CD14-positive monocyte (primary cell): ENCODE results near the gene RALGAPB. TPM values are rescaled to one million over a fixed set of nuclear protein-coding genes. Genes with fewer than 3 reads are reported as not detected.

Experiments used
- DNase-seq, 3 donors: peaks; one replicate each; pipeline ENCODE4 v3.0.0-alpha.2; 2011 to 2022
- H2AFZ ChIP-seq: 2 replicates; pipeline ENCODE4 v1.6.0; 2012; ENCODE audit warnings: mild to moderate bottlenecking, low read depth, low read length, inconsistent platforms; ENCODE audit not compliant: insufficient read depth, poor library complexity, severe bottlenecking
- H3K27ac ChIP-seq, 2 donors: 1 replicate in 1 of 2; 2 replicates in 1 of 2; pipeline ENCODE4 v1.5.1; 2012 to 2013; ENCODE audit warnings: low read length in 2 of 2, control low read depth in 1 of 2, inconsistent platforms in 1 of 2, low read depth in 1 of 2, mild to moderate bottlenecking in 1 of 2
- H3K27me3 ChIP-seq, 2 donors: one replicate each; pipeline versions ENCODE4 v1.6.0 to v1.6.1; 2011 to 2013; ENCODE audit warnings: low read length in 2 of 2; ENCODE audit not compliant: control insufficient read depth in 2 of 2, insufficient read depth in 2 of 2
- H3K36me3 ChIP-seq, 2 donors: replicated peaks in 1 of 2; 1 replicate in 1 of 2; 2 replicates in 1 of 2; pipeline versions ENCODE4 v1.5.1 to v1.6.1; 2012 to 2013; ENCODE audit warnings: low read length in 2 of 2, control low read depth in 1 of 2, inconsistent platforms in 1 of 2, mild to moderate bottlenecking in 1 of 2; ENCODE audit not compliant: insufficient read depth in 2 of 2, control insufficient read depth in 1 of 2
- H3K4me1 ChIP-seq, 2 donors: 1 replicate in 1 of 2; 2 replicates in 1 of 2; pipeline versions ENCODE4 v1.5.1 to v1.6.1; 2012 to 2013; ENCODE audit warnings: low read length in 2 of 2, control low read depth in 1 of 2, inconsistent platforms in 1 of 2, mild to moderate bottlenecking in 1 of 2, moderate library complexity in 1 of 2; ENCODE audit not compliant: insufficient read depth in 2 of 2, control insufficient read depth in 1 of 2
- H3K4me2 ChIP-seq: replicated peaks from 2 replicates; pipeline ENCODE3; 2012; ENCODE audit warnings: low read length, moderate library complexity, mild to moderate bottlenecking; ENCODE audit not compliant: poor library complexity, severe bottlenecking; ENCODE audit errors: extremely low read depth
- H3K4me3 ChIP-seq, 3 experiments: fragments of 200-600 bp in 1 of 3; sonication (generic) in 1 of 3; replicated peaks in 1 of 3; 1 replicate in 2 of 3; 2 replicates in 1 of 3; pipeline ENCODE4 v1.5.1; 2011 to 2013; ENCODE audit warnings: low read length in 3 of 3, mild to moderate bottlenecking in 3 of 3, control low read depth in 2 of 3, low read depth in 2 of 3, inconsistent platforms in 1 of 3, moderate library complexity in 1 of 3
- H3K79me2 ChIP-seq: 2 replicates; pipeline ENCODE4 v1.6.0; 2012; ENCODE audit warnings: mild to moderate bottlenecking, control low read depth, inconsistent platforms, low read length, moderate library complexity; ENCODE audit not compliant: insufficient read depth
- H3K9ac ChIP-seq: 2 replicates; pipeline ENCODE4 v1.6.0; 2017; ENCODE audit warnings: low read length, mild to moderate bottlenecking; ENCODE audit not compliant: insufficient read depth, poor library complexity, severe bottlenecking
- H3K9me3 ChIP-seq, 2 donors: replicated peaks in 1 of 2; 1 replicate in 1 of 2; 2 replicates in 1 of 2; pipeline versions ENCODE4 v1.5.1 to v1.6.1; 2012 to 2013; ENCODE audit warnings: low read length in 2 of 2, control low read depth in 1 of 2; ENCODE audit not compliant: control insufficient read depth in 1 of 2, insufficient read depth in 1 of 2
- H4K20me1 ChIP-seq: 2 replicates; pipeline ENCODE4 v1.6.0; 2012; ENCODE audit warnings: mild to moderate bottlenecking, low read length, control low read depth, moderate library complexity; ENCODE audit not compliant: insufficient read depth
- H3K27ac Mint-ChIP-seq, 7 donors: one replicate each; pipeline ENCODE4 v1.8.0; 2020; ENCODE audit warnings: mild to moderate bottlenecking in 7 of 7, mixed read lengths in 7 of 7, moderate library complexity in 6 of 7, inconsistent platforms in 2 of 7
- H3K27me3 Mint-ChIP-seq, 3 donors: one replicate each; pipeline ENCODE4 v1.8.0; 2021 to 2022; ENCODE audit warnings: low read depth in 3 of 3, mild to moderate bottlenecking in 3 of 3, mixed read lengths in 3 of 3, moderate library complexity in 3 of 3, inconsistent platforms in 1 of 3
- H3K36me3 Mint-ChIP-seq, 2 donors: one replicate each; pipeline ENCODE4 v1.8.0; 2020; ENCODE audit warnings: mixed read lengths in 2 of 2, inconsistent platforms in 1 of 2, mild to moderate bottlenecking in 1 of 2
- H3K4me1 Mint-ChIP-seq: one replicate; pipeline ENCODE4 v1.8.0; 2020; ENCODE audit warnings: mild to moderate bottlenecking, mixed read lengths
- H3K4me3 Mint-ChIP-seq, 2 donors: one replicate each; pipeline ENCODE4 v1.8.0; 2020; ENCODE audit warnings: mild to moderate bottlenecking in 2 of 2, mixed read lengths in 2 of 2, moderate library complexity in 1 of 2
- H3K9me3 Mint-ChIP-seq, 7 donors: one replicate each; pipeline ENCODE4 v1.8.0; 2020 to 2022; ENCODE audit warnings: mixed read lengths in 7 of 7, mild to moderate bottlenecking in 6 of 7, moderate library complexity in 6 of 7, inconsistent platforms in 2 of 7
- CTCF ChIP-seq: fragments of 200-600 bp; IDR thresholded peaks from one replicate; pipeline ENCODE4 v1.8.0; 2022; ENCODE audit warnings: antibody characterized with exemption, mild to moderate bottlenecking
- WGBS: methylation state at CpG from one replicate; pipeline ENCODE4 v1.1.5; 2013; ENCODE audit warnings: missing lambda C conversion rate; ENCODE audit not compliant: insufficient coverage; 5-methylcytosine and 5-hydroxymethylcytosine counted together
- intact Hi-C, 2 donors: fragments of 100-400 bp; cut with micrococcal nuclease; formaldehyde crosslinking; loops; one replicate each; pipeline versions ENCODE4 v1.15.0 to v1.15.1; 2023
- polyA plus RNA-seq, 3 donors: library from polyadenylated mRNA; depleted of rRNA in 1 of 3; unstranded in 2 of 3; stranded (reverse) in 1 of 3; fragments of 300-500 nt in 2 of 3; fragments of >200 nt in 1 of 3; fragmentation: Illumina TruSeq in 2 of 3; gene quantifications; 1 replicate in 2 of 3; 2 replicates in 1 of 3; pipeline ENCODE4 v1.2.3, GENCODE V29; 2012 to 2021

Gene RALGAPB
- polyA plus RNA-seq, 3 donors, result 4.7 to 15.5 (median 6.1) TPM

DNA sequence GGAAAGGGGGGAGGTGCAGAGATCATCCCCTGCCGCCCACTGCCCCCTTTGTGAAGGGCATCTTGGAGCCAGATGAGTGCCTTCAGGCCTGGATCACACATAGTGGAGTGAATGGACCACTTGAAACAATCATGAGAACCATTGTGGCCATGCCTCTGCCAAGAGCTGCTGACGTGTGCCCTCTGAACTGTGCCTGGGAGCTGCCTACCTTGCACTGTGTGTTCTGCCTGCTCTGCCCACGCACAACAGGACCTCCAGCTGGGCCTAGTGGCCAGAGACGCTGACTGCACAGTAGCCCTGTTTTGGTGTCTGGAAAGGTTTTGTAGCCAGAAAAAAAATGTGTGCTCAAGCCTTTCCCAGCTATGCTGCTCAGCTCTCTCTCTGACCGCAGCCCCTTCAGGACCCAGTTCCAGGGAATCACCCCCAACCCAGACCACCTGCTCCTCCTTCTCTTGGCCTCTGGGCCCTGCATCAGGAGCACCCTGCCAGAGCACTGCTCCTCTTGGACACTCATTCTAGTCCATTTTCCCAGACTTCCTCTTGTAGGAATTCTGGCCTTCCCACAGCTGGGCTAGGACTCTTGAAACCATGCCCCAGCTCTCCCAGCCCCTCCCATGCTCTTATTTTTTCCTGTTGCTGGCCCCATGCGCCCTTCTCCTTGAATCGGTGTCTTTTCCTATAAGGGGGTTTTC lies 106.7 kb downstream of the RALGAPB start:
- intact Hi-C loops, result no loop called here

DNA sequence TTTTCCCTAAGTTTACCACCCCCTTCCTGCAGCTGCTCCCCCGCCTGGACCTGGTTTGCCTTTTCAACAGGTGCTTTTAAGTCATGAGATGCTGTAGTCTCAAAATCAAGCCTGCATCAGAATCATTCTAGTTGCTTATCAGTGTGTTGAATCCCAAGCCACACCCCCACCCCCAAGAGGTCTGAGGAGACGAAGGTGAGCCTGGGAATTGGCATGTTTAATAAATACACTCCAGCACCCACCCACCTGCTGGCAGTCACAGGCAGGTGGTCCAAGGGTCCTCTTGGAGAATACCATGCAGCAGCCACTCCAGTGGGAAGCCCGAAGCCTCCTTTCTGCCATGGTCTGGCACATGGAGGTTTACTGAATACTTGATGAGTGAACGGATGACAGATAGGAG lies 107.3 kb downstream of the RALGAPB start:
- TF ChIP-seq CTCF, result no peak
- no peak for DNase-seq
- WGBS, result 100% methylated on average over 2 of the region's 4 CpGs
- Histone ChIP-seq H4K20me1 (no peaks in the 10 kb centered on the region), H3K36me3 (peaks cover 20 to 28% of the 10 kb centered on the region in 2 donors), H3K79me2 (no peaks in the 10 kb centered on the region), H3K4me1 (no peaks in the 10 kb centered on the region), H3K9ac (no peak overlapping the region), H3K4me3 (no peak overlapping the region), H3K9me3 (no peaks in the 10 kb centered on the region), H3K4me2 (no peak overlapping the region), H3K27me3 (no peaks in the 10 kb centered on the region), H2AFZ (no peak overlapping the region), H3K27ac (no peak overlapping the region)
- H3K27me3 Mint-ChIP-seq, result peaks cover 2 to 9% (median 7%) of the 10 kb centered on the region in 3 donors
- peak overlapping the region in 1 of 7 donors; percentile 40 for H3K27ac Mint-ChIP-seq
- no peaks in the 10 kb centered on the region for H3K9me3 Mint-ChIP-seq
- H3K36me3 Mint-ChIP-seq, result peaks cover 20 to 26% of the 10 kb centered on the region in 2 donors
- intact Hi-C loops, result no loop called here
- no peaks in the 10 kb centered on the region for H3K4me1 Mint-ChIP-seq
- H3K4me3 Mint-ChIP-seq, result no peak overlapping the region

More for the DNA sequence above, 106.7 kb downstream of the RALGAPB start:
- Mint-ChIP-seq H3K27ac (peak overlapping the region in 1 of 7 donors; percentile 18), H3K4me3 (no peak overlapping the region), H3K4me1 (no peaks in the 10 kb centered on the region), H3K9me3 (no peaks in the 10 kb centered on the region), H3K36me3 (peaks cover 26 to 31% of the 10 kb centered on the region in 2 donors), H3K27me3 (peaks cover 2 to 9% (median 7%) of the 10 kb centered on the region in 3 donors)
- H3K9ac ChIP-seq, result no peak overlapping the region
- no peaks in the 10 kb centered on the region for H3K9me3 ChIP-seq
- H4K20me1 ChIP-seq, result no peaks in the 10 kb centered on the region
- no peak overlapping the region for H3K4me3 ChIP-seq
- peaks cover 25 to 34% of the 10 kb centered on the region in 2 donors for H3K36me3 ChIP-seq
- no peak overlapping the region for H3K4me2 ChIP-seq
- DNase-seq, result no peak
- no peaks in the 10 kb centered on the region for H3K4me1 ChIP-seq
- TF ChIP-seq CTCF, result no peak
- H2AFZ ChIP-seq, result no peak overlapping the region
- H3K27me3 ChIP-seq, result no peaks in the 10 kb centered on the region
- WGBS, result 92% methylated on average over 5 of the region's 7 CpGs
- H3K79me2 ChIP-seq, result no peaks in the 10 kb centered on the region
- no peak overlapping the region for H3K27ac ChIP-seq
